Measurements from ENCODE around the gene TAF10.

The TAF10 gene

DNA sequence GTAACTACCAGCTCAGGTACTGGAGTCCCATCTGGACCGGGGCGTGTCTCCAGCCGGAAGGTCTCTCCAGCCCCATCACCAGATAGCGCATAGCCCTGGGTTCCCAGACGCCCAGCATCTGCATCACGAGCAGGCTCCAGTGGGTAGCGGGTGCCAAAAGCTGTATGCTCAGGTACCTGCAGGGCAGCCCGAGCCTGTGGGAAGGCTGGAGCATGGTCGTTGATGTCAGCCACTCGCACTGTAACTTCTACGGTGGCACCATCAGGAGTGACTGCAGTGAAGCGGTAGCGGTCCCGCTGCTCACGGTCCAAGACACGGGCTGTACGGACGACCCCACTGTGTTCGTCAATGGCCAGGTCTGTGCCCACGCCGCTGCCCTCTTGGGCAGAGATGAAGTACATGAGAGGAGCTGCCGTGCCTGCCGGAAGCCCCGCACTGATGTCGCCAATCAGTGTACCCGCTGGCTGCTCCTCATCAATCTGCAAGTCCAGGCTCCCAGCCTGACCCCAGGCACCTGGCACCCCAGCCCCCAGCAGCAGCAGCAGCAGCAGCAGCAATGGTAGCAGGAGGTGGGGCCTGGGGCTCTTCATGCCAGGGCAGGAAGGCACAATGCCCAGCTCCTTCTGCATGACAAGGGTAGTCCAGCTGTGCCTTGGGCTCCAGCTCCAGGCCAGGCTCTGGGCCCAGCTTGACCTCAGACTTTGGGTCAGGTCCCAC is 29.1 kb upstream of the TAF10 start:
- DNase-seq = peak in 37 of 56 donors; percentile 13 to 80 (median 49)

DNA sequence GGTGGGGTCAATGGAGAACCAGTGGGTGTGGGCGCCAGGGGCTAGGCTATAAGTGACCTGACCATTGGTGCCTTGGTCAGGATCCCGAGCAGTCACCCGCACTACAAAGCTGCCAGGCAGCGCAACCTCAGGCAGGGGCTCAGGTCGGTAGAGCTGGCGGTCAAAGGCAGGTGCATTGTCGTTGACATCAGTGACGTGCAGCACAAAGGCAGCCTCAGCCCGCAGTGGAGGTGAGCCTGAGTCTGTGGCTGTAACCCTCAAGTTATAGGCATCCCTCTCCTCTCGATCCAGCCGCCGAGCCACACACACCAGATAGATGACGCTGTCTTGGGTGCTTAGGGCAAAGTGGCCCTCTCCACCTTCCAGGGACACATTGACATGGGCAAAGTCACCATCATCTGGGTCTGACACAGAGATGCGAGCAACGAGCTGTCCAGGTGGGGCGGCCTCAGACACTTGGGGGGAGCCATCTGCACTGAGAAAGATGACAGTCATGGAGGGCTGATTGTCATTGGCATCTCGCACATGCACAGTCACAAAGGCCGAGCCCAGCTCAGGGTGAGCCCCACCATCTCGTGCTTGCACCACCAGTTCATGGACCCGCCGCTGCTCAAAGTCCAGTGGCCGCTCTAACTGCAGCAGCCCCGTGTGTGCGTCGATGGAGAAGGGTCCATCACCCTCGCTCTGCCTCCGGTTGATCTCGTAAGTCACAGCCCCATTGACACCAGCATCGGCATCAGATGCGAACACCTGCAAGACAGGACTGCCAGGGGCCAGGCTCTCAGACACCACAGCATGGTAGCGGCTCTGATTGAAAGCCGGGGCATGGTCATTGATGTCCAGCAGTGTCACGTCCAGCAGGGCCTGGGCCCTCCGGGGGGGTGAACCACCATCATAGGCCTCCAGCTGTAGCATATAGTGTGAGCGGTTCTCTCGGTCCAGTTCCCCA is 28.3 kb upstream of the TAF10 start:
- DNase-seq = no peak

DNA sequence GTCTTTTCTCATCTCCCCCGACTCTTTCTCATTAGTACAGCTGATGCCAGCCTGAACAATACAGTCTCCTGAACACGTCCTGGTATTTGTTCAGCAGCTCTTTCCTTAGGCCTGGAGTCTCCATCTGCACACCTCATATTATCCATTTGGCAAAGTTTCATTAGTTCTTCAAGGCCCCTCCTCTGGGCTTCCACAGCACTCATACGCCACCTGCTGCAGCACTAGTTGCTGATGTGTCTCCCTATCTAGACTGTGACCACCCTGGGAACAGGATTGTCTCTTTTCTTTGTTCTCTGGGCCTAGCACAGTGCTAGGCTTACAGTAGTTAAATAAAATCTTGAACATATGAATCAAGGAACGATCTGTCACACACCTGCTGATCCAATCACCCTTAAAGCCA is 26.4 kb upstream of the TAF10 start:
- no peak for DNase-seq

DNA sequence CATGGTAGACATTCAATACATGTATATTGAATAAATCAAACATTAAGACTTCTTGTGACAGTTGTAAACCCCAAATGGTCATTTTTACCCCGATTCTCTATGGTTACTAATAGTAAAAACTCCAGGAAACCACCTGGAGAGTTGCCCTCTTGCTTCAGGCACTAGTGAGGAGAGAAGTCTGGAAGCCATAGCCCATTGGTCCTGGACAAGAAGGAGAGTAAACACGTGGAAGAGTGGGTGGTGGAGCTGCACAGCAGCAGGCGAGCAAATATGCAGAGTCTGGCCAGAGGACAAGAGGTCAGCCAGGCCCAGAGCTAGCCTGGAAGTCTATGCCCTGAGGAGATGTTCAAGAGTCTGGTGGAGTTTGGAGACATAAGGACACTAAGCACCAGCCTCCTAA is 25.9 kb upstream of the TAF10 start:
- DNase-seq = peak in 1 of 56 donors; percentile 19

DNA sequence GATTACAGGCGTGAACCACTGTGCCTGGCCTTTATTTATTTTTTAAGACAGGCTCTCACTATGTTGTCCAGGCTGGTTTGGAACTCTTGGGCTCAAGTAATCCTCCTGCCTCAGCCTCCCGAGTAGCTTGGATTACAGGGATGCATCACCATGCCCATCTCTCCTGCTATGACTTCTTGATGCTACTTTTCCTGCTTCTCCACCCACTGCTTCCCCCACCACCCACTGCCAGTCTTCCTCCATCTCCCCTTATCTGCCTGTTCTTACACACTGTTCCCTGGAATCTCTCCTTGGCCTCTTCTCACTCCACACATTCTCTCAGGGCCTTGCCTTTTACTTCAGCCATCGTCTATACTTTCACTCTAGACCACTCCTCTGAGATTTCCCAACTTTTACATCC is 24.5 kb upstream of the TAF10 start:
- DNase-seq = no peak

DNA sequence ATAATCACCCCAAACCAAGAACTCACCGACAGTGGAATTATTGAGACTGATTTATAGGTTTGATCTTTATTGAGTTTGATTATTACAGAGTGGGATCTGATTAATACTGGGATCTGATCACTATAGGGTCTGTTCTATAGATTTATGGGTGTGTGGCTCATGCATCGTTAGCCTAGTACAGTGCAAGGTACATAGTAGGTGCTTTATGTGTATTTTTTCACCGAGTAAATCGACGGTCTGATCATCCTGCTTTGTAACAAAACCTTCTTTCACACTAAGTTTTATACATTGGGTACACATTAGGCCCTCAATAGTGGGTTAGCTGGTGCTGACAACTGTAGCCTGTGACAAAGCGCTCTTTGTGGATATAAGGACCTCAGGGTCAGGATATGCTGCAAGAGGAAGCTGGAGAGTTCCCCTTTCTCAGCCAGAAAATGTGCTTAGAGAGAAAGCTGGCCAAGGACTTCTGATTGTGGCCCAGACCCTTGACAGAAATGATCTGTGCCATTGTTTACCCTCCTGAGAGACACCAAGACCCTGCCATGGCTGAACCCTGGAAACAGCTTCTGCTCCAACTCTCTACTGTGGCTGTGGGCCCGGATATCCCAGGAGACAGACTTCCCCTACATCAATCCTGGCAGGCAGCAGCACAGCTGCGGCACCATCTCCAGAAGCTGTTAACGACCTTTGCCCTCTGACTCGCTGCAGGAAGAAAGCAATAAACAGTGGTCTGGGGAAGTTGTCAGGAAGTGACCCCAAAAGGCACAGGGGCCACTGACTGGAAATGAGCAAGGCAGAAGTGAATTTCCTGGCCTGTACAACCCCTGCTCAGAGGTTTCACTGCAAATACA is 23.3 kb upstream of the TAF10 start:
- peak in 43 of 56 donors; percentile 8 to 84 (median 55) for DNase-seq

DNA sequence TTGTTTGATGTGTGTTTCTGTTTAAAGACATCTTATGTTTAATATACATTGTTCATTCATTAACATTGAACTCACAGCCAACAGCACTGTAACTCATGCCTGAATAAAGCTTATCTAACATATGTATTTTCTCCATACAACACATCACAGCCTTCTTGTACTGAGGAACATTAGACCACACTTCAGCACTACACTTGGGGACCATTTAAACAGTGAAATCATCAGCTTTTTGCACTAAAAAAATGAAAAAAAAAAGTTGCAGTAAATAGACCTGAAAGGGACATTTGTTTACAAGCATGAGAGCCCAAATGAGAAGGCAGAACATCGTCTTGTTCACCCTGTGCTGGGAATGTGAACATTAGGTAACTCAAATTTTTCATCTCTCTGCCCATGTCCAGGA is 22.5 kb upstream of the TAF10 start:
- no peak for DNase-seq

DNA sequence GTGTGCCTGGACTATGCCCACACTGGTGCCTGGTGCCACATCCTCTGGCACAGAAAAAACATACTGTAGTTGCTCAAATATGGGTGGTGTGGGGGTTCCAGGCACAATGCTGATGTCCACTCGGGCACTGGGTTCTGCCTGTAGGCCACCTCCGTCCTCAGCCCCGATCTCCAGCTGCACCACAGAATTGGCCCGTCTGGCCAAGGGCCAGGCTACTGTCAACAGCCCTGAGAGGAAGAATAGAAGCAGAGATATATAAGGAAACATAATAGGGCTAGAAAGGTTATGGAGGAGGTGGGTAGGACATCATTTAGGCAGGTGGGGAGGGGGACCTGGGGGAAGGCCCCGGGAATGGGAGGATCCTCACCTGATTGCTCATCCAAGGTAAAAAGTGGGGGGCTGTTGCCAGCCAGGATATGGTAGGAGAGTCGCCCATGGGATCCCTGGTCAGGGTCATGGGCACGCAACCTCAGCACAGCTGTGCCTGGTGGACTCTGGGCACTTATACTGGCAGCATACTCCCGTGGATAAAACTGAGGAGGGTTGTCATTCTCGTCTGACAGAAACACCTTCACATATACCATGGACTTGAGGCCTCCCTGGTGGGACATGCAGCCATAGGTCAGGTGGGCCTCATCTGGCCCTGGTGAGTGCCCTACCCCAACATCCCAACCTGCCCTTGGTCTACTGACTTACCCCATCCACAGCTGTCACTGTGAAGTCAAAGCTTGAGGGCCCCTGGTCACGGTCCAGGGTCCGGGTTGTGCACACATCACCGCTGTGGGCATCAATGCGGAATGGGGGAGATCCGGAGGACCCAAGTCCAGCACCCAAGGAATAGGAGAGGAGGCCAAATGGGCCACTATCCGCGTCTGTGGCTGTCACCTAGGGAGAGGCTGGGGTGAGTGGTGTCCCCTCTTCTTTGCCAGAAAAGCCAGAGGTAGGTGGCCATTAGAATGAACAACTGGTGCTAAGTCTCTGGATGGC is 21.7 kb upstream of the TAF10 start:
- DNase-seq = no peak

DNA sequence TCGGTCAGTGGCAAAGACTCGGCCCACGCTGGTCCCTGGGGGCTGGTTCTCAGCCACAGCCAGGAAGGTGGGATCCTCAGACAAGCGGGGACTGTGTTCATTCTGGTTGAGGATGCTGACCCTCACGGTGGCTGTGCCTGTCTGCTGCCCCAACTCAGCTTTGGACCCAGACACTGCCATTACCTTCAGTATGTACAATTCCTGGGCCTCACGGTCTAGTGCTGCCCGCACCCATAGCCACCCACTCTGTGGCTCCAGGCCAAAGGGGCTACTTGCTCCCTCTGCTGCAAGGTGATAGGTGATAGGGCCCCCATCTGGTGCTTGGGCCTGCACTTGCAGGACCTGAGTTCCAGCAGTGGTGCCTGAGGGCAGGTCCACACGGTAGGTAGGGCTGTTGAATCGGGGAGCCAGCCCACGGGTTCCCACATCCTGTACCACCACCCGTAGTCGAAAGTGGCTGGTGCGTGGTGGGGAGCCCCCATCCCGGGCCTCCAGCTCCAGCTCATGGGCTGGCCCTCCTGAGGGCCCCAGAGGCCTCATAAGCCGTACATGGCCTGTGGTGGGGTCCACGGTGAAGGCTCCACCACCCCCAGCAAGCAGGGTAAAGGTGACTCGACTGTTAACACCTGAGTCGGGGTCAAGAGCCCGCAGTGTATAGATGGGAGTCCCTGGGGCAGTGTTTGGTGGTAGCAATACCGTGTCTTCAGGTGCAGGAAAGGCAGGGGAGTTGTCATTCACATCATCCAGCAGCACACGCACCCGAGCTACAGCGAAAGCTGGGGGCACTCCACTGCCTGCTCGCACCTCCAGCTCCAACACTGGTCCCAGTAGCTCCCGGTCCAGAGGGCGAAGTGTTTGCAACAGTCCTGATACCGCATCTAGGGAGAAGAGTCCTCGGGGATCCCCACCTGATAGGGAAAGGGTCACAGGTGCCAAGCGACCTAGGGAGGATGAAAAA is 20.4 kb upstream of the TAF10 start:
- DNase-seq = no peak

DNA sequence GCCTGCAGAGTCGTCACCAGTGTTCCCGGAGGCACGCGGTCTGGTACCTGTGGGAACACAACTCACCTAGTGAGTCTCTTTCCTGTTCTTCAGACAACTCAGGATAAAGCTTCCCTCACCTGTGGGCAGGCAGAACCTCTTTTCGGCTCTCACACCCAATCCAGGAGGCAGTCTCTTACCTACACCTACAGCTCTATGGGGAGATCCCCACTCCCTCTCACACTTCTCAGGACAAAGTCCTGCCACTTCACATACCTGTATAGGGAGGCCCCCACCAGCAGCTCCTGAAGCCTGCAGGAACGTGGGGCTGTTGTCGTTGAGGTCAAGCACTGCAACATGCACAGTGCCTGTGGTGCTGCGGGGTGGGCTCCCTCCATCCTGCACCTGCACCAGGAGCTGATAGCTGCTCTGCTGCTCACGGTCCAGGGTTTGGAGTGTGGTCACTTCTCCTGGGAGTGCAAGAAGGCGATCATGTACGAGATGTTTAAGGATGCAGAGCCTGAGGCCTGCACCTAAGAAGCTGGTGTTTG is 19.4 kb upstream of the TAF10 start:
- no peak for DNase-seq

DNA sequence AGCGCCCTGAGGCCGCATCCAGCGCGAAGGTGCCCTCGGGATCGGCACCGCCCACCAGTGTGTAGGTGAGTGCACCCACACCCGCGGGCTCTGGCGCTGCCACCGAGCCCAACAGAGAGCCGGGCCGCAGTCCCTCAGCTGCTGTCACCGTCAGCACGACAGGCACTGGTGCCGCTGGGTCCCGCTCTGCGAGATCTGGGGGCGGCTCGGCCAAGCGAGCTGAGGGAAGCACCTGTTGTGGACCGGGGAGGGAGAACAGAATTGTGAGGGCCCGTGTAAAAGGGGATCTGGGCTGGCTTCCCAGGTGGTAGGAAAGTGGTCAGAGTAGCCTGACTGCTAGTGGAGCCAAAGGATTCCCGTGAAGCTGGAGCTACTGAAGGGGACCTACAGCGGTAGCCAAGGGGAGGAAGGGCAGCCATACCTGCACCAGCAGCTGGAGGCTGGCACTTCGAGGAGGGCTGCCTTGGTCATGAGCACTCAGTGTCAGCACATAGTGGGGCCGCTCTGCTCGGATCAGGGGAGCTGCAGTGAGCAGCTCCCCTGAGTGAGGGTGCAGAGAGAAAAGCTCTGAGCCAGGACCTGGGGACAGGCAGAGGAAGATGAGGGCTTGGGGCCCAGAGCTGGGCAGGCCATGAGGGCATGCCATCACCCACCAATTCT is 18.7 kb upstream of the TAF10 start:
- no peak for DNase-seq

DNA sequence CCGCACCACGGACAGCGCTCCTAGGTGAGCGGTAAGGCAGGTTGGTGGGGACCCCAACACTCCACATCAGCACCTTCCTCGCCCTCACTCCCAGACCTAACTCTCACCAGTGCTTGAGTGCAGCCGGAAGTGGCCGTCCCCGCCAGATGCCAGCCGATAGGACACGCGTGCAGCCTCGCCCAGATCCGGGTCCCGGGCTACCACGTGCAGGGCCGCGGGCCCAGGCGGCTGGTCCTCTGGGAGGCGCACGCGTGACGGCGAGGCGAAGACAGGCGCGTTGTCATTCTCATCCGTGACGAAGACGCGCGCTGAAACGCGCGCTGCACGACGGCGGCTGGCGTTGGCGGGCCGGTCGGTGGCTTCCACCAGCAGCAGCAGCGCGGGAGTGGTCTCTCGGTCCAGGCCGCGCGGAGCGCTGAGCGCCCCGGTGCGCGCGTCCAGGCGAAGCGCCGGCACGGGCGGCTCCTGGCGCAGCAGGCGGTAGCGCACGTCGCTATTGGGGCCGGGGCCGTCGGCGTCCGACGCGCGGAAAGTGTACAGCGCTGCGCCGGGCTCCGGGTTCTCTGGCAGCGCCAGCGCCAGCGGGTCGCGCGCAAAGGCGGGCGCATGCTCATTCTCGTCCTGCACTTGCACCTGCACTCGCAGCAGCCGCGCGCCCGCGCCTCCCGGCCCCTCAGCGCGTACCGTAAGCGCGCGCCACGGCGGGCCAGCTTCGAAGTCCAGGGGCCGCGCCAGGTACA is 18.0 kb upstream of the TAF10 start:
- peak in 2 of 56 donors; percentile 15 to 16 for DNase-seq

DNA sequence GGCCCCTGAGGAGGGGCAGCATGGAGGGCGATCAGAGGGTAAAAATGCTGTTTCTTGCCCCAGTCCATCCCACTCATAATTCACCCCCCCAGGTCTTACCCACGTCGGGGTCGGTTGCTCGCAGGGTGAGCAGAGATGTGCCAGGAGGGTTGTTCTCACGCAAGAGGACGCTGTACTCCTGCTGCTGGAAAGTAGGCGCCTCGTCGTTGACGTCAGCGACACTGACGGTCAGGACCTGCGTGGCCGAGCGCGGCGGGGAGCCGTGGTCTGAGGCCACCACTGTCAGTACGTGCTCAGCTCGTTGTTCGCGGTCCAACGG is 17.5 kb upstream of the TAF10 start:
- no peak for DNase-seq

DNA sequence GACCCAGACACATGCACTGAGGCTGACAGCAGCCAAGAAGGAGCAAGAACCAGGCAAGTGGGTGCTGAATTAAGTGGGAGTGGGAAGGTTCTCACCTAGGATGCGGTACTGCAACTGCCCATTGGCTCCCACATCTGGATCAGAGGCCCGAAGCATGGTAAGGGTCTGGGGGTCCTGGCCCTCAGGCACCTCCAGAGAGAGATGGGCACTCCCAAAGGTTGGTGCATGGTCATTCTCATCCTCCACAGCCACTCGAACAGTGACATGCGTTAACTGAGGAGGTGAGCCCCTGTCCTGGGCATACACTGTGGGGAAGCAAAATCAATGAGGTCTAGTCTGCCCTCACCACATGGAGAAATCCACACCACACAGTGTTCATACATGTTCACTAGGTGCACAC is 16.5 kb upstream of the TAF10 start:
- DNase-seq = no peak

DNA sequence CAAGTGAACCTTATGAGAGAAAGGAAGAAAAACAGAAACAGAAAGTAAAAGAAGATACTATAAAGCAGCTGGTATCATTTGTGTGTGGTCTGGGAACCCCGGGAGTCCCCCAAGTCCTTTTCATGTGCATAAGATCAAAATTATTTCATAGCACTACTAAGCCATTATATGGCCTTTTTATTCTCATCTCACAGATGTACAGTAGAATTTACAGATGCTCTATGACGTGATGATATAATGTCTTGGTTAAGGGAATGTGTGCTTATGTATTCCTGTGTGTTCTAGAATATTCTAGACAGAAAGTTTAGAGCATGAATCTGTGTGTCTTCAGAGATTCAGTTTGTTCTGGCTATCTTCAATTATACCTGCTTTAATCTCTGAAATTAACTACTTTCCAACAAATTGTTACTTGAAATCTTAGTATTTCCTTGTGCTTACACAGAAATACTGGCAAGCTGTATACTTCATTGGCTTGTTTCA is 15.8 kb upstream of the TAF10 start:
- DNase-seq = no peak

DNA sequence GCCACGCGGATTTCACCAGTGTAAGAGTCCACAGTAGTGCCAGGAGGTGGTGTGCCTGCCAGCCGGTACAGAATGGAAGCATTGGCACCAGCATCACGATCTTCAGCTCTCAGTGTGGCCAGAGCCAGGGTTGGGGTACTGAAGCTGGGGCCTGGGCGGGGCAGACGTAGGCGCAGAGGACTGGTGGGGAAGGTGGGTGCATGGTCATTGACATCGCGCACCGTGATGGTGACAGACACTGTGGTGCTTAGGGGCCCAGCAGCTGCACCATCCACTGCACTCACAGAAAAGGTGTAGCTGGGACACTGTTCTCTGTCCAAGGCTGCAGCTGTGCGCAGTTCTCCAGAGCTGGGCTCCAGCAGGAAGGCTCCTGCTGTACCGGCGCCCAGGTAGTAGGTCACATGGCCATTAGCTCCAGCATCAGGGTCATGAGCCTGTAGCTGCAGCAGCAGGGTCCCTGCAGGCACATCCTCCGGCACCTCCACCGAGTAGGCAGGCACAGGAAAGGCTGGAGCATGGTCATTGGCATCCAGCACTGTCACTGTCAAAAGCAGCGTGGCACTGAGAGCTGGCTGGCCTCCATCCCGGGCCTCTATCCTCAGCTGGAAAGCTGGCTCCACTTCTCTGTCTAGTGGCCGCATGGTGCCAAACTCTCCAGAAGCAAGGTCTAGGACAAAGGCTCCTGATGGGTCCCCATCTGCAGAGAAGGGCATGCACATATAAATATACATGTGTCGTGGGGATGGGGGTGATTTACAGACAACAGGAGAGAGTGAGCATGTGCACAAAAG is 15.2 kb upstream of the TAF10 start:
- peak in 32 of 56 donors; percentile 3 to 67 (median 30) for DNase-seq

Data from amygdala (tissue), 56 donors.